Activated gamma-delta T cell treated with Interleukin-2 at 50 U/mL for 16 hours (primary cell): ENCODE results near the gene ZNF470.

Experiments
- DNase-seq: peaks from one replicate; pipeline ENCODE4 v3.0.0-alpha.2; 2020

The ZNF470 gene

DNA sequence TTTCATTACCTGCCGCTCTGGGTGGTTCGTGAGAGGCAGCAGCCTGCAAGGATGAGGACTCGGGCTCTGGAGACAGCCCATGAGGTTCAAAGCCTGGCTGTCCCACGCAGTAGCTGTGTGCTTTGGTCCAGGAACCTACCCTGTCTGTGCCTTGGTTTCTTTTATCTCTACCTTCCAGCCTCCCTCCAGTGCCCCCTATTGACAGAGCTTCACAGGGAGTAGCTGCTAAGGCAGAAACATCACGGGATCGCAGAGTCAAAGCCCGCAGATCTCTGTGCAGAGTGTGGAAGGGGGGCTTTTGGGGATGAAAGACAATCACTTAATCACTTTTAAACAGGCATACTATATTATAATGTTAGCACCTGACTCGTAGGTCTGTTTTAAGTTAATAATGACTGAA lies 44.0 kb downstream of the ZNF470 start:
- DNase-seq = no peak

DNA sequence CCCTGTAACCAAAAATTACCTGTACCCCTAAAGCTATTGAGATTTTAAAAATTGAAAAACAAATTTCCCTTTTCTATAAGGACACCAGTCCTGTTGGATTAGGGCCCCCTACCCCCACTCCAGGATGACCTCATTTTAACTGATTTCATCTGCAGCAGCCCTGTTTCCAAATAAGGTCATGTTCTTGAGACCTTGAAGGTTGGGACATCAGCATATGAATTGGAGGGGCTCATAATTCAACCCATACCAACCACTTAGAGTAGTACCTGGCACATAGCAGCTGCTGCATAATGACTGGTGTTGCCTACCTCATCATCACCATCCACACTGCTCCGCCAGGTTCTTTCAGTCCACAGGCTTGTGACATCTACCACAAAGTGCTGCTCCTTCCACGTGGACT lies 45.5 kb downstream of the ZNF470 start:
- DNase-seq = no peak

DNA sequence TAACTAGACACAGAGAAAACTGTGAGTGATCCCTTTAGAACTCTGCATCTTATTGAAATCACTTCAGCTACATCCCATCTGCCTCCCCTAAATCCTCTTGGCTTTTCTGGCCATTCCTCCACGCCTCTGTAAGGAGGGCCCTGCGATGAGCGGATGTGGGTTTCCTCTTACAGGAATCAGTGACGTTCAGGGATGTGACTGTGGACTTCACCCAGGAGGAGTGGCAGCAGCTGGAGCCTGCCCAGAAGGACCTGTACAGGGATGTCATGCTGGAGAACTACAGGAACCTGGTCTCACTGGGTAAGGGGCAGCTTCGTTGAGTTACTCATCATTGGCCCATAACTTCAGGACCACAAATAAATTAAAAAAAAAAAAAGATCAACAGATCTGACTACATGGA lies 46.4 kb downstream of the ZNF470 start:
- no peak for DNase-seq

DNA sequence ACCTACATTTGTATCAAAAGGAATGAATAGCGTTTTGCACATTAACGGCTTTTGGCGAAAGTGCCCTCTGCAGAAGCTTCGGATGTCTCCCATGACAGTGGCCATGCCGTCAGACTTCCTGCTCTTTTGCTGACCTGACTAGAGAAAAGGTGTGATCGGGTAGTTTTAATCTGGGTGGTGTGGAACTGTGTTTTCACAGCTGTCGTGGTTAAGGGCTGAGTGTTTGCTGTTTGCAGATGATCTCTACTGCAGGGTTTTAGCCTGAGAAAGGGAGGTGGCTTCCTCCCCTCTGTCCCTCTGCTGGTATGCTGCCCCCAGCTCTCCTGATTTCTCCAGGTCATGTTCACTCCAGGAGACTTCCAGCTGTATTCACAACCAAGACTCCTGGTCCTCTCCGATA lies 50.3 kb downstream of the ZNF470 start:
- no peak for DNase-seq

DNA sequence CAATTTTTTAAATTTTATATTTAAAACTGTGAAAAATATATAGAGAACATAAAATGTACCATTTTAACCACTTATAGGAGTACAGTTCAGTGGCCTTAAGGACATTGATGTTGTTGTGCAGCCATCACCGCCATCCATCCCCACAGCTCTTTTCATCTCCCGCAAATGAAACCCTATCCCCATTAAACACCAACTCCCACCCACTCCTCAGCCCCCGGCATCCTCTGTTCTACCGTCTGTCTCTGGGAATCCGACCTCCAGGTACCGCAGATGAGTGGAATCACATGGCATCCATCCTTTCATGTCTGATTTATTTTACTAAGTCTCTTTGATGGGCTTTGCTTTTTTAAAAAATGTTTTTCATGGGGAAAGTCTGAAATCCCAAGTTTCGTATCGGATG lies 51.9 kb downstream of the ZNF470 start:
- DNase-seq = no peak

DNA sequence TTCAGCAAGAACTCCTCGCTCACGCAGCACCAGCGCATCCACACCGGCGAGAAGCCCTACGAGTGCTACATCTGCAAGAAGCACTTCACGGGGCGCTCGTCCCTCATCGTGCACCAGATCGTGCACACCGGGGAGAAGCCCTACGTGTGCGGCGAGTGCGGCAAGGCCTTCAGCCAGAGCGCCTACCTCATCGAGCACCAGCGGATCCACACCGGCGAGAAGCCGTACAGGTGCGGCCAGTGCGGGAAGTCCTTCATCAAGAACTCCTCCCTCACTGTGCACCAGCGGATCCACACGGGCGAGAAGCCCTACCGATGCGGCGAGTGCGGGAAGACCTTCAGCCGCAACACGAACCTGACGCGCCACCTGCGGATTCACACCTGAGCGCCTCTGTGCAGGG lies 55.1 kb downstream of the ZNF470 start:
- DNase-seq = no peak

DNA sequence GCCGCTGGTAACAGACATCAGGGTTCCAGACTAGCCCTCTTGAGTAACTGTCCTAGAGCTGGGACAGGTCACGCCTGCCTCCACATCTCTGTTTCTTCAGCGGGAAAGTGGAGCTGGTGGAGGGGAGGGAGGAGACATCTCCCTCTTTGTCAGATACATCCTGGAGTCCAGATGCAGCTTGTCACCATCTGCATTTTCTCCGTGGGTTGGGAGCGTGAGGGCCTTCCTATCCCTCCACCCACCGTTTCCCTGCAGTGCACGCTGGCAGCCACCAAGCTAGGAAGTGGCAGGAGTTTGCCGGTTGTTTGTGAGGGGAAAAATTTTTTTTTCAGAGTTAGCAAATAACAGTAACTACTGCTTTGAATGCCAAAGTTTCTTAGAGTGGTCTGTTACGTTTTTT lies 55.7 kb downstream of the ZNF470 start:
- no peak for DNase-seq

DNA sequence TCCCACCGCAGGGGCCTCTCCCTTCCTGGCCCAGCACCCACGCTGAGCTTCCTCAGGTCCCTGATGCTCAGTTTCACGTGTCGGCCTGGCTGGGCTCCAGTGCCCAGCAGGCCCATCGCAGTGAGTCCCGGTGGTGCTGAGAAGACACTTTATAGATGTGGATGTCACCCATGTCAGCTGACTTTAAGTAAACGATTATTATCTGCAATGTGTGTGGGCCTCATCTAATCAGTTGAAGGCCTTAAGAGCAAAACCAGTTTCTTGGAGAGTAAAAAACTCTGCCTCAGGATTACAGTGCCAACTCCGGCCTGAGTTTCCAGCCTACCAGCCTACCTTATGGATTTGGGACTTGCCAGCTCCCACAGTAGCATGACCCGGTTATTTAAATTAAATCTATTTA lies 58.4 kb downstream of the ZNF470 start:
- DNase-seq = no peak

DNA sequence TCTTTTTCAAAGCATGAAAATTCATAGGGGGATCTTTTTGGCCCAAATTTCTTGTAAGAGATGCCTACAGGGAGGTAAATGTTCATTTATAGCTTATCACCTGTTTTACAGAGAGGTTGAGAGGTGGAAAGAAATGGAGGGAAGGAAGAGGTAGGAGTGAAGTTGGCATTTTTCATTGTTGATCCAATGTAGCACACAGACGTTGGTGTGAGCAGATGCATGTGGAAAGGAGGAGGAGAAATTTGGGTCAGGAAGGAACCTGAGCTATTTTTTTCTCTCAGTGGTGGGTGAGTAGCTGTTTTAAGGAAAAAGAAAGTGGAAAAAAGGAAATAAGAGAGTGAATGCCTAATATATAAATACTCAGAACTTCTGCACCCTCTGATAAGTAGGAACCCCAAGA lies 65.8 kb downstream of the ZNF470 start:
- DNase-seq = no peak

DNA sequence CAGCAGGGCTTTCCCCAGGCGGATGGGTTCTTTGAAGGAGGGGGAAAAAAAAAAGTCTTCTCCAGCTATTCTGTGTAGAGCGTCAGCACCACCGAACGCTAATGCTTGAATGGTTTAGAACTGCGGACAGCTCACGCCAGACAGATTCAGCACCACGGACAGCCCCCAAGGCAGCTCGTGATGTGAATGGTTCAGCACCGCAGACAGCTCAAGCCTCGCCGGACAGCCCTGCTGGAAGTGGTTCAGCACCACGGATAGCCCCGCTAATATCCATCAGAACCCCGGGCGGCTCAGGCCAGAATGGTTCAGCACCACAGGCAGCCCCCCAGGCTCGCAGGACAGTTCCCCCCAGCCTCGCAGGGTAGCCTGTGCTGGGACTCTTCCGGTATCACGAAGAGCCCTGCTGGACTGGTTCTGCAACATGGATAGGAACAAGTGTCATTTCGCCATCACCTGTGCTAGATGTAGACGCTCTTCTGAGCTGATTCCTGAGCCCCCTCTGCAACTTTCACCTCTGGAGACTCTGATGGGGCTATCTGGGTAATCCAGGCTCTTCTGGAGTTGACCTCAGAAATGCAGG lies 70.8 kb downstream of the ZNF470 start:
- no peak for DNase-seq
